ENCODE measurements around the gene UBAC2.
"Not testable (repeated sequence)": the region's sequence is repeated elsewhere in the genome, so short reads cannot be mapped to it uniquely, and the experiment has no call there.

Gene UBAC2

GRCh38 chr13:99206226-99206625, 5.6 kb downstream of the UBAC2 start:
- no peak for DNase-seq (ENCODE audit: low read depth)
- H3K4me3 ChIP-seq (replicated peaks; ENCODE audit: low read depth, low read length) = no peak overlapping the region
- TF ChIP-seq CTCF (IDR thresholded peaks at IDR 0.05; ENCODE audit: low read length, missing control alignments) = no peak

GRCh38 chr13:99206873-99207272, 6.2 kb downstream of the UBAC2 start:
- no peak for DNase-seq (ENCODE audit: low read depth)
- H3K4me3 ChIP-seq (replicated peaks; ENCODE audit: low read depth, low read length) = no peak overlapping the region
- no peak for TF ChIP-seq CTCF (IDR thresholded peaks at IDR 0.05; ENCODE audit: low read length, missing control alignments)

GRCh38 chr13:99207511-99207910, 6.9 kb downstream of the UBAC2 start:
- H3K4me3 ChIP-seq (replicated peaks; ENCODE audit: low read depth, low read length) = no peak overlapping the region
- TF ChIP-seq CTCF (IDR thresholded peaks at IDR 0.05; ENCODE audit: low read length, missing control alignments) = no peak
- DNase-seq (ENCODE audit: low read depth) = no peak

GRCh38 chr13:99208185-99208584, 7.5 kb downstream of the UBAC2 start:
- TF ChIP-seq CTCF (IDR thresholded peaks at IDR 0.05; ENCODE audit: low read length, missing control alignments) = no peak
- DNase-seq (ENCODE audit: low read depth) = no peak
- no peak overlapping the region for H3K4me3 ChIP-seq (replicated peaks; ENCODE audit: low read depth, low read length)

GRCh38 chr13:99208845-99209527, 8.3 kb downstream of the UBAC2 start:
- no peak for DNase-seq (ENCODE audit: low read depth)
- TF ChIP-seq CTCF (IDR thresholded peaks at IDR 0.05; ENCODE audit: low read length, missing control alignments) = no peak
- H3K4me3 ChIP-seq (replicated peaks; ENCODE audit: low read depth, low read length) = no peak overlapping the region

GRCh38 chr13:99210627-99211026, 10.0 kb downstream of the UBAC2 start:
- DNase-seq (ENCODE audit: low read depth); H3K4me3 ChIP-seq (replicated peaks; ENCODE audit: low read depth, low read length): not testable (repeated sequence)

GRCh38 chr13:99211421-99212035, 10.9 kb downstream of the UBAC2 start:
- DNase-seq (ENCODE audit: low read depth) = no peak
- no peak for TF ChIP-seq CTCF (IDR thresholded peaks at IDR 0.05; ENCODE audit: low read length, missing control alignments)
- H3K4me3 ChIP-seq (replicated peaks; ENCODE audit: low read depth, low read length) = no peak overlapping the region
